Astrocyte of the cerebellum (primary cell): Measurements from ENCODE around the gene UACA.

Source experiments
- DNase-seq: peaks from one replicate; pipeline ENCODE4 v3.0.0-alpha.2; 2011; ENCODE audit warnings: low read depth
- H3K4me3 ChIP-seq: 2 replicates; pipeline ENCODE4 v1.5.1; 2011; ENCODE audit warnings: mild to moderate bottlenecking, low read depth, low read length, moderate library complexity
- in situ Hi-C: cut with HindIII; loops from 2 replicates; pipeline ENCODE4 v1.10.0; 2017; ENCODE audit warnings: low sequenced_read_pairs
- TF ChIP-seq, protein P1 (sequence below): IDR thresholded peaks from 2 replicates; pipeline ENCODE4 v1.5.1; 2012; ENCODE audit warnings: low read length, low read depth, moderate library complexity, mild to moderate bottlenecking; ENCODE audit errors: missing control alignments

The UACA gene

DNA sequence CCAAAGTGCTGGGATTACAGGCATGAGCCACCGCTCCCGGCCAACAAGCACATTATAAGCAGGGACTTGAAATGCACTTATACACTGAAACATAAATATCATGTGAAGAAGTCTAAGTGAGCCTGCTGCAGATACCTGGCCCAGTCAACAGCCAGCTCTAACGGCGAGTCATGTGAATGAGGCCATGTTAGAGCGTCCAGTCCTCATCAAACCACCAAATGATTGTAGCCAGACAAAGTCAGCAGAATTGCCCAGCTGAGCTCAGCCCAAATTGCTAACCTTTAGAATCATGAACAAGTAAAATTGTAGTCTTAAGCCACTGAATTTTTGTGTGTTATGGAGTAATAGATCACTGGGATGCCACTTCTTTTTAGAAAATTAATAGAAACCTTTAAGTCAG is 37.8 kb upstream of the UACA start:
- H3K4me3 ChIP-seq: no peak overlapping the region
- no peak for DNase-seq
- in situ Hi-C loops: no loop called here
- TF ChIP-seq, protein P1, sequence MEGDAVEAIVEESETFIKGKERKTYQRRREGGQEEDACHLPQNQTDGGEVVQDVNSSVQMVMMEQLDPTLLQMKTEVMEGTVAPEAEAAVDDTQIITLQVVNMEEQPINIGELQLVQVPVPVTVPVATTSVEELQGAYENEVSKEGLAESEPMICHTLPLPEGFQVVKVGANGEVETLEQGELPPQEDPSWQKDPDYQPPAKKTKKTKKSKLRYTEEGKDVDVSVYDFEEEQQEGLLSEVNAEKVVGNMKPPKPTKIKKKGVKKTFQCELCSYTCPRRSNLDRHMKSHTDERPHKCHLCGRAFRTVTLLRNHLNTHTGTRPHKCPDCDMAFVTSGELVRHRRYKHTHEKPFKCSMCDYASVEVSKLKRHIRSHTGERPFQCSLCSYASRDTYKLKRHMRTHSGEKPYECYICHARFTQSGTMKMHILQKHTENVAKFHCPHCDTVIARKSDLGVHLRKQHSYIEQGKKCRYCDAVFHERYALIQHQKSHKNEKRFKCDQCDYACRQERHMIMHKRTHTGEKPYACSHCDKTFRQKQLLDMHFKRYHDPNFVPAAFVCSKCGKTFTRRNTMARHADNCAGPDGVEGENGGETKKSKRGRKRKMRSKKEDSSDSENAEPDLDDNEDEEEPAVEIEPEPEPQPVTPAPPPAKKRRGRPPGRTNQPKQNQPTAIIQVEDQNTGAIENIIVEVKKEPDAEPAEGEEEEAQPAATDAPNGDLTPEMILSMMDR: no peak

DNA sequence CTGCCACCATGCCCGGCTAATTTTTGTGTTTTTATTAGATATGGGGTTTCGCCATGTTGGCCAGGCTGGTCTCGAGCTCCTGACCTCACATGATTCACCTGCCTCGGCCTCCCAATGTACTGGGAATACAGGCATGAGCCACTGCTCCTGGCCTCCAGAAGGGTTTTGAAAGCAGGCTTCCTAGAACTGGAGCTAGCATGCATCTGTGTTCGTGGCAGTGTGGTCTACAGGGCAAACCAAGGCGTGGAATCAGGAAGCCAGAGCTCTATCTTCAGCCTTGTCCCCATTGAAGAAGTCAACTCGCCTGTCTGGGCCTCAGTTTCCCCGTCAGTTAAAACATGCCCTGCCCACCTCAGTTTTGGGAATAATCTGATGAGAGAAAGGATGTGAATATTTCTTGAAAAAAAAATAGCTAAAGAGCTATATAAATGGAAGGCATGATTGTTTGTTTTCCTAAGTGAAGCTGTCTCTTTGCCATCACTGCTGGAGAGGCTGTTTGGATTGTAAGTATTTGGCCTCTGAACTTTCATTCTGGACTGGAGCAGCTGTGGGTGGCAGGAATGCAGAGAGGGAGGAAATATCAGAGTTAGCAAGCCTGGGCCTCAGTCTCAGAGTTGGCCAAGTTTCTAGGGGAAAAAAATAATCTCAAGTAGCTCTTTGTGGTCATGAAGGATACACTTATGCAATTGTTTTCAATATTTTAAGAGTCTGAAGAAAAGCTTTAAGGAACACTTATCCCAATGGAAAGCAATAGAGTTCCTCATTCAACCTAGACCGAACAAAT is 36.5 kb upstream of the UACA start:
- peak; percentile 98 for DNase-seq
- in situ Hi-C loops: no loop called here
- TF ChIP-seq, protein P1: no peak
- no peak overlapping the region for H3K4me3 ChIP-seq

DNA sequence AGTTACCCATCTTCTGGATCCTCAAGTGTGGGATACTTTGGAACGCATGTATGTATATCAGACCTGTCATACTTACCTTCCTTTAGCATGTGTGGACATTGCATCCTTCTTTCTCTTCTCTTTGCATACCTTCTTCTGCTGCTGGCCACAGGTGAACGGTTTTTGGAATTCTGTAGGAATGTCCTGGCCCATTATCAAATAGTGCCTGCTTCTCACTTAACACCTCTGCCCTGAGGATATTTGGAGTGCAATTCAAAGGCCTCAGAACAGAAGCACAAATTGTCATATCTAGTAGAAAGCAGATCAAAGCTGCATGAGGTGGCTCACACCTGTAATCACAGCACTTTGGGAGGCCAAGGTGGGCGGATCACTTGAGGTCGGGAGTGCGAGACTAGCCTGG is 34.1 kb upstream of the UACA start:
- H3K4me3 ChIP-seq: no peak overlapping the region
- TF ChIP-seq, protein P1: no peak
- no peak for DNase-seq
- in situ Hi-C loops: no loop called here

DNA sequence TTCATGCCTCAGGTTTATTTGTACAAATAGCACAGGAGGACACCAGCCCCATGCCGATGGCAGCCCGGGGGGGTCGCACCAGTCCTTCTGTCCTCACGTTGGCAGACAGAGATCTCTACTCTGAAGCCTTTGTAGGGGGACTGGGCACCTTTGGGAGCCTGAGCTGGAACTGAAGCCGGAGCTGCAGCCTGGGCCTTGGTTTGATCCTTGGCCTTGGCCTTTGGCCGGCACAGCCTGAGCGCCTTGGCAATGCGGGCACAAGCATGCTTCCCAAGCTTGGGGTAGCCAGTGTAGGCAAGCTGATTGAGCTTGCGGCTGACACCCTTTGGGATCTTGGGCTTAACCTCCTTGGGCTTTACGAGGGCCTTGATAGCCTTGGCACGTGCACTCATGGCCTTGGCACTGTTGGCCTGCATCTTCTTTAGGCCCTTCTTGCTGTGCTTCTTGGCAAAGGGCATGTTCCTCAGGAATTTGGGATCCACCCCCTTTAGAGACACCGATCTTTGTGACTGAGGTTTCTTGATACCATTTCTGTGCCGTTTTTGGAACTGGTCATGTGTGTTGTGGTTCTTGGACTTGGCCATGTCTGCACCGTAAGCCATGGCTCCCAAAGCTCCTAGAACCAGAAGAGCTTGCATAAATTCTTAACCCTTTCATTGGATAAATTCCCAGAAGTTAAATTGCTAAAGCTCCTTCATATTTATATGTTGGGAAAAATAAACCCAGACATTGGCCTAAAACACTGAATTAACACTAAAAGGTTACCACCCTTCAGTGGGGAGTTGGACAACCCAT is 33.4 kb upstream of the UACA start:
- in situ Hi-C loops: no loop called here
- no peak for DNase-seq
- TF ChIP-seq, protein P1: no peak
- H3K4me3 ChIP-seq: no peak overlapping the region

DNA sequence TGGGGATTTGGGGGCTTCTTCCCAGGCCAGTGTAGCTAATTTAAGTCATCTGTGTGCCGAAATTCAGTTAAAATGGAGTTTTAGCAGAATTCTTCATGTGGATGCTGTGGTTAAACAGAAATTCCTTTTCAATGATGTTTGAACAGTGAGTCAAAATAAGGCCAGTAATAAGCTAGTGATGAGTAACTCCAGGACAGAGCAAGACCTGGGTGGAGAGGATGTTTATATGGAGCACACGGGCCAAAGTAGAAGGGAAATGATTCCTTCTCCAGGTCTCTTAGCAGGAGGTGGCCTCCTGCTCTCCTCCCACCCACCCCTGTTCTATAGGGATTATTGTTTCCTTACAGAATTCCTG is 31.9 kb upstream of the UACA start:
- DNase-seq: peak; percentile 87
- TF ChIP-seq, protein P1: no peak
- no peak overlapping the region for H3K4me3 ChIP-seq
- in situ Hi-C loops: no loop called here

DNA sequence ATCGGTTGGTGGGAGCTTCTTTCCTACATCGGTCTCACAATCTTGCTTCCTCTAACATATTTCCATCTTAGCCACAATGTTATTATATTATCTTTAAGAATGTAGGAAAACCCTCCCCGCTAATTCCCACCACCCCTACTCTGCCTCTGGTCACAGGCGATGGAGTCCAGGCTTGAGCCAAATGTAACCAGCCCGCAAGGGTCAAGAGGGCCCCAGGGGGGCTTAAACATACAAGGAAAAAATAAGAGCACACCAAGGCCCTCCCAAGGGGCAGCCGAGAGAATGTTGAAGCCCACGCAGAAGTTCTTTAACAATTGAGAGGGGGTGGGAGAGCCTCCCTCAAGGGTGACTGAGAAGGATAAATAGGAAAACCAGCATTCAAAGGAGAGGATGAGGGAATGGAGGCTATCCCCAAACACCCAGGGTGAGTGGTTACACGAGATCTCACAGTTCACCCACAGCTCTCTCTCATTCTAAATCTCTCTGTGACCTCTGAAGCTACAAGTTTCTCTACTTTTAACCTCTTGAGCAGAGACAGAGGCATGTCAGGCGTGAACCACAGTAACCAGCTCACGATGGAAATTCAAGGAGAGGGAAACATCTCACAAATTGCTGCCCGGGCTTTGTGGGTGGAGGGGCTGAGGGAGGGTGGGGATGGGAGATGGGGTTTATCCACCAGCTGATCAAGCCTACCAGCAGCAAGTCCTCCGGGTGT is 31.4 kb upstream of the UACA start:
- TF ChIP-seq, protein P1: no peak
- H3K4me3 ChIP-seq: no peak overlapping the region
- DNase-seq: peak; percentile 73
- in situ Hi-C loops: no loop called here
